GM19372 (cell line): ENCODE data around the gene EPN1.
"Not testable (repeated sequence)": the region's sequence is repeated elsewhere in the genome, so short reads cannot be mapped to it uniquely, and the experiment has no call there.

ENCODE experiments used
- ATAC-seq: cut with Tn5 transposase; IDR thresholded peaks from one replicate; pipeline ENCODE4 v1.9.1; 2021; ENCODE audit warnings: mild to moderate bottlenecking, low read depth, moderate library complexity; ENCODE audit not compliant: unreplicated experiment

Gene EPN1

GRCh38 chr19:55712804-55713631 is 38.0 kb downstream of the EPN1 start:
- no peak for ATAC-seq

- ATAC-seq, result no peak
Measured at GRCh38 chr19:55716531-55716930, 41.5 kb downstream of the EPN1 start.

GRCh38 chr19:55717251-55717650 is 42.2 kb downstream of the EPN1 start:
- no peak for ATAC-seq

DNA sequence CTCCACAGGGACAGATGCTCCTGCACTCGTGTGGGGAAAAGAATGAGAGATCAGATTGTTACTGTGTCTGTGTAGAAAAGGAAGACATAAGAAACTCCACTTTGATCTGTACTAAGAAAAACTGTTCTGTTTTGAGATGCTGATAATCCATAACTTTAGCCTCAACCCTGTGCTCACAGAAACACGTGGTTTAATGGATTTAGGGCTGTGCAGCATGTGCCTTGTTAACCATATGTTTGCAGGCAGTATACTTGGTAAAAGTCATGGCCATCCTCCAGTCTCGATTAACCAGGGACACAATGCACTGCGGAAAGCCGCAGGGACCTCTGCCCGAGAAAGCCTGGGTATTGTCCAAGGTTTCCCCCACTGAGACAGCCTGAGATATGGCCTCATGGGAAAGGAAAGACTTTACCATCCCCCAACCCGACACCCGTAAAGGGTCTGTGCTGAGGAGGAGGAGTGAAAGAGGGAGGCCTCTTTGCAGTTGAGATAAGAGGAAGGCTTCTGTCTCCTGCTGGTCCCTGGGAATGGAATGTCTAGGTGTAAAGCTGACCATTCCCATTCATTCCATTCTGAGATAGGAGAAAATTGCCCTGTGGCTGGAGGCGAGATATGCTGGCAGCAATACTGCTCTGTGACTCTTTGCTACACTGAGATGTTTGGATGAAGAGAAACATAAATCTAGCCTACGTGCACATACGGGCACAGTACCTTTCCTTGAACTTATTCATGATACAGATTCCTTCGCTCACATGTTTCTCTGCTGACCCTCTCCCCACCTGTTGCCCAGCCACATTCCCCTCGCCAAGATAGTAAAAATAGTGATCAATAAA is 43.1 kb downstream of the EPN1 start:
- ATAC-seq, result not testable (repeated sequence)

GRCh38 chr19:55720214-55720746 is 45.3 kb downstream of the EPN1 start:
- no peak for ATAC-seq

DNA sequence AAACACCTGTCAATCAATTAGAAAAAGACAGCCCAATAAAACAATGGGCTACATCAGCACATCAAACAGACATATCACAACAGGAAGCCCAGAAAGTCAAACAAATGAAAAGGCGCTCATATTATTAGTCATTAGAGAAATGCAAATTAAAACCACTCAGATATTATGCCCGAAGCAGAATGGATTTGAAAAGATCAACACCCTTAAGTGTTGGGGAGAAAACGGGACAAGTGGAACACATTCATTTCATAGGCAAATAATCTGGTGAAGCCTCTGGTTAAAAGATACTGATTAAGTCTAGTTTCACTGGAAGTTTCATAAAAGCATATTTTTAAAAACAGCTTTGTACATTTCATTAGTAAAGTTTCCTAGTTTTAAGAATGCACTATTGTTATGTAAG is 45.8 kb downstream of the EPN1 start:
- ATAC-seq, result no peak

GRCh38 chr19:55723491-55723890 is 48.5 kb downstream of the EPN1 start:
- no peak for ATAC-seq

GRCh38 chr19:55730378-55730777 is 55.4 kb downstream of the EPN1 start:
- not testable (repeated sequence) for ATAC-seq

DNA sequence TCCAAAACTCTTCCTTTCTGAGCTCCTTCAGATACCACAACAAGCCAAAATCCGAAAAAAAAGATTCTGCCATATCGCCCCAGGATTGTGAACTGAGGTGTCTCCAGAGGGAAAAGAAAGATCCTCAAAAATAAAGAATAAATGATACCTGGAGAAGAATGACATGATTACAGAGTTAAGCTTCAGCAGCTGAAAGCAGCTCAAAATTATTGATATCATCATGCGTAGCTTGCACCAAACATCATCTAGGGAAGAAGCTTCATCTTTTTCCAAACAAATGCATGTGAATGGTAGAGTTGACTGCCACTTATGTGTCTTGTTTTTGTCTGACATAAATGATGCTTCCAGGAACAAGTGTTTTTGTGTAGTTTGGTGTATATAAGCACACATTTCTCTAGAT is 63.3 kb downstream of the EPN1 start, which contains the start of gene NLRP9:
Gene NLRP9, minus strand, starts transcription at position 101 of the 400 bp plus-strand sequence. Its CDS starts 28 bp downstream, at position 73.
- ATAC-seq, result no peak

DNA sequence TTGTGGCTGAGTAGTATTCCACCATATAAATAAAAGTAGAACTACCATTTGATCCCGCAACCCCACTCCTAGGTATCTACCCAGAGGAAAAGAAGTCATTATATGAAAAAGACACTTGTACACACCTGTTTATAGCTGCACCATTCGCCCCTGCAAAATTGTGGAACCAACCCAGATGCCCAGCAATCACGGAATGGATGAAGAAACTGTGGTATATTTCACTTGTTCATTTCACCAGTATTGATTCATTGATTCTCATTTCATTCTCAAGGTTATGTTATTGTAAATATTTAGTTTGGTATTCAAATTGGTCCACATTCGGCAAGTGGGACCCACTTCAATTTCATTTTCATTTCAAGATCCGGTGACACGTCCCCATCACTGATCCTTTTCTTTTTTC is 75.7 kb downstream of the EPN1 start:
- ATAC-seq, result no peak

DNA sequence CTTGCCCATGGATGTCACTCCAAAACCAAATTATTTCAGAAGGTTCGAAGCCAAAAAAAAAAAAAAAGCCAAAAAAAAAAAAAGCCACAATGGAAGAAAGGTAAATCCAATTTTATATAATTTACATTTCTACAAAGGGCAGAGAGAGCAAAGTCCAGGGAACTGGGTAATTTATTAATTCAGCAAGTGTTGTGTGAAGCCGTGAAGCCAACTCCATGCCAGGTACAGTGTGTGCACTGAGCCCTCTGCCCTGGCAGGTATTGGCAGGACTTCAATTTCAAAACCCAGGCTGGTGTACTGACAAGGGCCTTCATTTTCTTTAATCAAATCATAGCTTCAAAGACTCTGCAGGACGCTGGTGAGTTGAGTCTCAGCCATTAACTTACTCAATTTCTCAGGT is 78.4 kb downstream of the EPN1 start:
- no peak for ATAC-seq

DNA sequence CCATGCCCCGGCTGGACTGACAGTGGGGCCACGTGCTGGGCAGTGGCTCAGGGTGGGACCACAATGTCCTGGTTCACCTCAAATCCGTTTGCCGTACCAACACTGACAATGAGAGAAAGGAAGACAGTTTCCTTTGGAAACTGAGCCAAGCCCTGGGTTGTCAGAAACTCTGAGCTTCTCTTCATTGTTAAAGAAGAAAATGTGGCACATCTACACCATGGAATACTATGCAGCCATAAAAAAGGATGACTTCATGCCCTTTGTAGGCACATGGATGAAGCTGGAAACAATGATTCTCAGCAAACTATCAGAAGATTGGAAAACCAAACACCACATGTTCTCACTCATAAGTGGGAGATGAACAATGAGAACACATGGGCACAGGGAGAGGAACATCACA is 81.8 kb downstream of the EPN1 start:
- ATAC-seq, result not testable (repeated sequence)

DNA sequence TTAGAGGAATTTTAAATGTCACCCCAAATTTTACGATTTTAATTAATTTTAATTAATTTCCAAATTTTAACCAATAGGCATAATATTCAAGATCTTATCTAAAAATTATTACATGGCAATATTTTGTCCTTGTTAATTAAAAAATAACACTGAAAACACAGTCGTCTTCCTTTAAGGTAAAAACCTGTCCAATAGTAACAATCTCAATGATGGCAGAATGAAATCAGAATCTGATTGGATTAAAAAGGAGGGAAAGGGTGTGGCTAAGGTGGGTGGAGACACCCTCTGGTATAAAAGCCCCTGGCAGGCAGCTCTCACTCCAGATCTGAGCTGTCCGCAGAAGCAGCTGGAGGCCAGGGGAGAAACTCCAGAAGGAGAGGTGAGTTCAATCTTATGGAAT is 83.8 kb downstream of the EPN1 start, which contains the start of gene RFPL4A:
Gene RFPL4A, plus strand, starts transcription at position 301 of the 400 bp plus-strand sequence. CDS start 2,704 bp downstream, outside the sequence.
- ATAC-seq, result not testable (repeated sequence)
